HEK293T (cell line): ENCODE measurements around the gene GALP.
"Not testable (repeated sequence)": the region's sequence is repeated elsewhere in the genome, so short reads cannot be mapped to it uniquely, and the experiment has no call there.

Experiments
- CTCF ChIA-PET: fragments of 350-600 bp; formaldehyde crosslinking; extraction: SDS; loops from one replicate; lab custom pipeline; 2021; ENCODE audit warnings: antibody characterized with exemption, inconsistent platforms; lab: Yijun Ruan, JAX
- POLR2A ChIA-PET: fragments of 350-600 bp; formaldehyde crosslinking; extraction: SDS; loops from one replicate; lab custom pipeline; 2020; ENCODE audit warnings: antibody characterized with exemption, inconsistent platforms; lab: Yijun Ruan, JAX
- DNase-seq: peaks from one replicate; pipeline ENCODE4 v3.0.0; 2012; ENCODE audit warnings: mixed read lengths; ENCODE audit errors: extremely low spot score
- ARNT ChIP-seq: fragments of 450-650 bp; IDR thresholded peaks from 2 replicates; pipeline ENCODE4 v1.6.1; 2017; ENCODE audit warnings: mild to moderate bottlenecking
- BHLHE40 ChIP-seq: fragments of 450-650 bp; IDR thresholded peaks from 2 replicates; pipeline ENCODE4 v1.6.1; 2016; ENCODE audit warnings: mild to moderate bottlenecking, moderate library complexity, borderline replicate concordance
- CTBP1 ChIP-seq: fragments of 450-650 bp; IDR thresholded peaks from 2 replicates; pipeline ENCODE4 v1.6.1; 2016; ENCODE audit warnings: borderline replicate concordance
- ELF4 ChIP-seq: fragments of 450-650 bp; IDR thresholded peaks from 2 replicates; pipeline ENCODE4 v1.6.1; 2017; ENCODE audit warnings: antibody characterized with exemption
- FOXA1 ChIP-seq: fragments of 450-650 bp; IDR thresholded peaks from 2 replicates; pipeline ENCODE4 v1.6.1; 2016; ENCODE audit warnings: mild to moderate bottlenecking
- FOXK2 ChIP-seq: fragments of 450-650 bp; IDR thresholded peaks from 2 replicates; pipeline ENCODE4 v1.6.1; 2016; ENCODE audit warnings: mild to moderate bottlenecking
- FOXM1 ChIP-seq: fragments of 450-650 bp; IDR thresholded peaks from 2 replicates; pipeline ENCODE4 v1.6.1; 2017; ENCODE audit warnings: mild to moderate bottlenecking, borderline replicate concordance
- HDGF ChIP-seq: fragments of 450-650 bp; IDR thresholded peaks from 2 replicates; pipeline ENCODE4 v1.6.1; 2017; ENCODE audit warnings: antibody characterized with exemption, borderline replicate concordance
- L3MBTL2 ChIP-seq: fragments of 450-650 bp; conservative IDR thresholded peaks from 2 replicates; pipeline ENCODE4 v1.6.1; 2016; ENCODE audit warnings: mild to moderate bottlenecking
- LEF1 ChIP-seq: fragments of 450-650 bp; IDR thresholded peaks from 2 replicates; pipeline ENCODE4 v1.6.1; 2017; ENCODE audit warnings: mild to moderate bottlenecking, borderline replicate concordance
- NFRKB ChIP-seq: fragments of 450-650 bp; IDR thresholded peaks from 2 replicates; pipeline ENCODE4 v1.6.1; 2016; ENCODE audit warnings: mild to moderate bottlenecking, moderate library complexity
- PKNOX1 ChIP-seq: fragments of 450-650 bp; IDR thresholded peaks from 2 replicates; pipeline ENCODE4 v1.6.1; 2016
- SP1 ChIP-seq: fragments of 450-650 bp; IDR thresholded peaks from 2 replicates; pipeline ENCODE4 v1.6.1; 2017
- SUZ12 ChIP-seq: fragments of 450-650 bp; IDR thresholded peaks from 2 replicates; pipeline ENCODE4 v1.6.1; 2016; ENCODE audit warnings: mild to moderate bottlenecking
- TARDBP ChIP-seq: fragments of 450-650 bp; IDR thresholded peaks from 2 replicates; pipeline ENCODE4 v1.6.1; 2016
- ZNF384 ChIP-seq: fragments of 450-650 bp; IDR thresholded peaks from 2 replicates; pipeline ENCODE4 v1.6.1; 2016

Gene GALP

GRCh38 chr19:56176881-56177280, 1.1 kb downstream of the GALP start:
- no peak for DNase-seq
- ChIA-PET POLR2A (no interaction called here), CTCF (interaction anchor here (1.3 kb wide), 1 partner anchor 100 kb away, joined by 5 read pairs; no protein-coding TSS in a partner anchor)
- TF ChIP-seq HDGF (no peak), CTBP1 (no peak), PKNOX1 (no peak), BHLHE40 (no peak), SP1 (no peak), SUZ12 (no peak), FOXA1 (no peak), FOXM1 (no peak), ELF4 (no peak), NFRKB (no peak), LEF1 (no peak), TARDBP (no peak), FOXK2 (no peak), L3MBTL2 (no peak), ARNT (no peak), ZNF384 (no peak)

GRCh38 chr19:56177564-56178243, 1.9 kb downstream of the GALP start:
- TF ChIP-seq HDGF (no peak), LEF1 (no peak), FOXA1 (no peak), BHLHE40 (no peak)
- DNase-seq, result no peak
- POLR2A ChIA-PET, result no interaction called here
- CTCF ChIA-PET, result interaction anchor here (0.8 kb wide), 1 partner anchor 544 kb away, joined by 3 read pairs; no protein-coding TSS in a partner anchor

- CTCF ChIA-PET, result no interaction called here
- TF ChIP-seq FOXK2 (no peak), LEF1 (no peak), ARNT (no peak), CTBP1 (no peak), SUZ12 (no peak), BHLHE40 (no peak), ELF4 (no peak), SP1 (no peak), PKNOX1 (no peak), ZNF384 (no peak), L3MBTL2 (no peak), NFRKB (no peak), FOXA1 (no peak), FOXM1 (no peak), TARDBP (no peak), HDGF (no peak)
- DNase-seq, result no peak
- POLR2A ChIA-PET, result no interaction called here
Observed at GRCh38 chr19:56189785-56190184, 14.0 kb downstream of the GALP start.

- TF ChIP-seq CTBP1, result no peak
- no peak for TF ChIP-seq BHLHE40
- no peak for TF ChIP-seq L3MBTL2
- no peak for TF ChIP-seq FOXM1
- TF ChIP-seq SP1, result no peak
- no peak for DNase-seq
- ChIA-PET CTCF (no interaction called here), POLR2A (no interaction called here)
Observed at GRCh38 chr19:56191115-56191514, 15.3 kb downstream of the GALP start.

- ChIA-PET POLR2A (no interaction called here), CTCF (no interaction called here)
- no peak for DNase-seq
- TF ChIP-seq TARDBP, result no peak
- no peak for TF ChIP-seq NFRKB
- no peak for TF ChIP-seq BHLHE40
- no peak for TF ChIP-seq FOXA1
- no peak for TF ChIP-seq HDGF
- no peak for TF ChIP-seq CTBP1
- TF ChIP-seq PKNOX1, result no peak
- TF ChIP-seq SP1, result no peak
- no peak for TF ChIP-seq LEF1
- no peak for TF ChIP-seq ARNT
- TF ChIP-seq FOXM1, result no peak
- TF ChIP-seq ZNF384, result no peak
- TF ChIP-seq ELF4, result no peak
- TF ChIP-seq L3MBTL2, result no peak
Observed at GRCh38 chr19:56191711-56192110, 15.9 kb downstream of the GALP start.

- POLR2A ChIA-PET, result no interaction called here
- CTCF ChIA-PET, result no interaction called here
- no peak for DNase-seq
- TF ChIP-seq CTBP1 (no peak), ARNT (no peak), TARDBP (no peak), HDGF (no peak), FOXK2 (no peak), ELF4 (no peak), L3MBTL2 (no peak), NFRKB (no peak), SP1 (no peak)
Observed at GRCh38 chr19:56193981-56194640, 18.3 kb downstream of the GALP start.

- DNase-seq, CTCF ChIA-PET, POLR2A ChIA-PET: not testable (repeated sequence)
Observed at GRCh38 chr19:56197646-56198045, 21.8 kb downstream of the GALP start, which contains the start of gene ZSCAN5B. Gene ZSCAN5B (minus strand): TSS chr19:56197783. CDS start chr19:56193052, 4,731 bp downstream.
